DND-41 (cell line): ENCODE data around the gene PELI2.

Experiments
- ATAC-seq: fragments of 200-7000 bp; cut with Tn5 transposase; 3 replicates; pipeline ENCODE4 v1.9.1; 2021; ENCODE audit warnings: low read depth; ENCODE audit not compliant: insufficient read depth
- DNase-seq: peaks from one replicate; pipeline ENCODE4 v3.0.0-alpha.2; 2020
- H2AFZ ChIP-seq: 2 replicates; pipeline ENCODE4 v1.6.0; 2012; ENCODE audit warnings: low read depth, low read length
- H3K27ac ChIP-seq: 2 replicates; pipeline ENCODE4 v1.5.1; 2012; ENCODE audit warnings: low read length, inconsistent platforms
- H3K27me3 ChIP-seq: fragments of 200-600 bp; sonication (generic); 2 replicates; pipeline ENCODE4 v1.6.0; 2012; ENCODE audit warnings: low read length, mild to moderate bottlenecking, inconsistent platforms; ENCODE audit not compliant: insufficient read depth, poor library complexity
- H3K36me3 ChIP-seq: 2 replicates; pipeline ENCODE4 v1.5.1; 2012; ENCODE audit warnings: low read length, inconsistent platforms; ENCODE audit not compliant: insufficient read depth
- H3K4me1 ChIP-seq: 2 replicates; pipeline ENCODE4 v1.5.1; 2012; ENCODE audit warnings: mild to moderate bottlenecking, low read length; ENCODE audit not compliant: insufficient read depth
- H3K4me2 ChIP-seq: 2 replicates; pipeline ENCODE4 v1.6.0; 2012; ENCODE audit warnings: mild to moderate bottlenecking, moderate library complexity, low read length, inconsistent platforms; ENCODE audit not compliant: insufficient read depth
- H3K4me3 ChIP-seq, 2 experiments: fragments of 200-600 bp in 1 of 2; shearing (Covaris generic) in 1 of 2; 2 replicates each; pipeline ENCODE4 v1.5.1; 2012 to 2016; ENCODE audit warnings: inconsistent platforms in 2 of 2, low read length in 2 of 2, mild to moderate bottlenecking in 2 of 2, low read depth in 1 of 2, moderate library complexity in 1 of 2
- H3K79me2 ChIP-seq: 2 replicates; pipeline ENCODE4 v1.6.0; 2012; ENCODE audit warnings: low read length, inconsistent platforms; ENCODE audit not compliant: insufficient read depth
- H3K9ac ChIP-seq: 2 replicates; pipeline ENCODE4 v1.6.0; 2012; ENCODE audit warnings: low read depth, mild to moderate bottlenecking, inconsistent platforms, low read length, moderate library complexity
- H3K9me3 ChIP-seq: 2 replicates; pipeline ENCODE4 v1.5.1; 2012; ENCODE audit warnings: low read length, moderate library complexity, mild to moderate bottlenecking, inconsistent platforms; ENCODE audit not compliant: insufficient read depth, severe bottlenecking
- H4K20me1 ChIP-seq: 2 replicates; pipeline ENCODE4 v1.6.0; 2012; ENCODE audit warnings: low read length; ENCODE audit not compliant: insufficient read depth
- EZH2 ChIP-seq: IDR thresholded peaks from 3 replicates; pipeline ENCODE4 v1.6.1; 2012; ENCODE audit warnings: borderline replicate concordance, low read depth, mild to moderate bottlenecking, moderate library complexity, low read length, inconsistent platforms; ENCODE audit not compliant: severe bottlenecking
- TF ChIP-seq, protein P1 (sequence below): IDR thresholded peaks from 2 replicates; pipeline ENCODE4 v1.5.1; 2012; ENCODE audit warnings: borderline replicate concordance, low read length, moderate library complexity, mild to moderate bottlenecking; ENCODE audit not compliant: poor library complexity, severe bottlenecking; ENCODE audit errors: extremely low read depth

The PELI2 gene

DNA sequence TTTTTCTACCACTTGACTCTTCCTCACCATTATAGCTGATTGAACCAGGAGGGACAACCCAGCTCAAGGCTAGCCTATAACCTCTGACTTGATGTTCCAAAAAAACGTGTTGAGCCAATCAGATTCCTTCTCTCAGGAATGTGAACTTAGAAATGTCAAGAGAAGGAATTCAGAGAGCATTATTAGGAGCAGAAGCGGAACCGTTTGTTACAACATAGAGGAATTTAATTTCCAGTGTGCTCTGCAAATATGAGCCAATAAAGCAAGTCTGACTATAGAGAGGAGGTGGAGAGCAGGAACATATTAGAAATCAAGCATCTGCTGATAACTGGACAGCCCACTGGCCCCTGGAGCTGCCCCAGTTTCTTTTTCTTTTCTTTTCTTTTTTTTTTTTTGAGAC is 15.3 kb upstream of the PELI2 start:
- Histone ChIP-seq H2AFZ (no peak overlapping the region), H3K4me3 (no peak overlapping the region), H3K36me3 (no peaks in the 10 kb centered on the region), H3K79me2 (no peaks in the 10 kb centered on the region), H3K27ac (no peak overlapping the region), H3K4me2 (no peak overlapping the region), H4K20me1 (no peaks in the 10 kb centered on the region), H3K27me3 (no peaks in the 10 kb centered on the region), H3K9me3 (no peaks in the 10 kb centered on the region), H3K9ac (no peak overlapping the region), H3K4me1 (no peaks in the 10 kb centered on the region)
- DNase-seq (no peak), ATAC-seq (no peak)
- TF ChIP-seq, protein P1, sequence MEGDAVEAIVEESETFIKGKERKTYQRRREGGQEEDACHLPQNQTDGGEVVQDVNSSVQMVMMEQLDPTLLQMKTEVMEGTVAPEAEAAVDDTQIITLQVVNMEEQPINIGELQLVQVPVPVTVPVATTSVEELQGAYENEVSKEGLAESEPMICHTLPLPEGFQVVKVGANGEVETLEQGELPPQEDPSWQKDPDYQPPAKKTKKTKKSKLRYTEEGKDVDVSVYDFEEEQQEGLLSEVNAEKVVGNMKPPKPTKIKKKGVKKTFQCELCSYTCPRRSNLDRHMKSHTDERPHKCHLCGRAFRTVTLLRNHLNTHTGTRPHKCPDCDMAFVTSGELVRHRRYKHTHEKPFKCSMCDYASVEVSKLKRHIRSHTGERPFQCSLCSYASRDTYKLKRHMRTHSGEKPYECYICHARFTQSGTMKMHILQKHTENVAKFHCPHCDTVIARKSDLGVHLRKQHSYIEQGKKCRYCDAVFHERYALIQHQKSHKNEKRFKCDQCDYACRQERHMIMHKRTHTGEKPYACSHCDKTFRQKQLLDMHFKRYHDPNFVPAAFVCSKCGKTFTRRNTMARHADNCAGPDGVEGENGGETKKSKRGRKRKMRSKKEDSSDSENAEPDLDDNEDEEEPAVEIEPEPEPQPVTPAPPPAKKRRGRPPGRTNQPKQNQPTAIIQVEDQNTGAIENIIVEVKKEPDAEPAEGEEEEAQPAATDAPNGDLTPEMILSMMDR, result no peak
- TF ChIP-seq EZH2, result no peak

DNA sequence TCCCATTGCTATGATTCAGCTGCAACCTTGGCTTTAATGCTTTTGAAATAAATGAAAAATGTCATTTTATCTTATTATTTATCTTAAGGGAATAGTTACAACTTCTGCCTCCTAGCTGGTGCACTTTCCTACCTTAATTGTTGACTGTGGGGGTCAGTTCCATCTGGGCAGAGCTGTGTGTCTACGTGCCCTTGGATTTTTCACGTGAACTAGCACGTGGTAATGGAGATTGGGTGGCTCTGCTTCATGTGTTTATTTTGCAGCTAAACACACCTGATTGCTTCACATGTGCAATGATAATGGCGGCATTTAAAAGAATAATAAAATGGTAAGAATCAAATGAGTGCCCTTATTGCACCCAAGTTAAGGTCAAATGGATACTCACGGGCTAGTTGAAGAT is 10.6 kb upstream of the PELI2 start:
- no peak for ATAC-seq
- DNase-seq, result no peak
- no peak overlapping the region for H2AFZ ChIP-seq

DNA sequence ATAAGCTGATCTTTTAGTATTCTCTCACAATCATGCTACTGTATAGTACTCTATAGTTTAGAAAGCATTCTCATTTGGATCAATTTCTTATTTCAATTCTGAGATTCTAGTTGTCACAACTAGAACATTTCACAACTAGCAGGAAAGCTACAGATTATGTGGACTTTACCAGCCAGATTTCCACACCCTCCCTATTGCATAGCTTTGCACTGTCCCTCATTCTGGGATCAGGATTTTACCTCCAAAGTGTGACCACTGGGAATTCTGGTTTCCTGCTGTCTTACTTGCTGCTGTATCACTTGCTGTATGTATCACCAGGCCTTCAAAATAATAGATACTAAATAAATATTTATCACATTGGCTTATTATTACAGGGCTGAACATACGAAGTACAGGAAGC is 10.2 kb upstream of the PELI2 start:
- Histone ChIP-seq H4K20me1 (no peaks in the 10 kb centered on the region), H3K4me2 (no peak overlapping the region), H3K36me3 (no peaks in the 10 kb centered on the region), H2AFZ (no peak overlapping the region), H3K9ac (no peak overlapping the region), H3K27me3 (no peaks in the 10 kb centered on the region), H3K79me2 (no peaks in the 10 kb centered on the region), H3K4me1 (no peaks in the 10 kb centered on the region), H3K27ac (no peak overlapping the region), H3K9me3 (no peaks in the 10 kb centered on the region), H3K4me3 (no peak overlapping the region)
- TF ChIP-seq, protein P1, result no peak
- no peak for TF ChIP-seq EZH2
- ATAC-seq (no peak), DNase-seq (no peak)

More for the DNA sequence above, 10.6 kb upstream of the PELI2 start:
- H4K20me1 ChIP-seq, result no peaks in the 10 kb centered on the region
- H3K9ac ChIP-seq, result no peak overlapping the region
- H3K9me3 ChIP-seq, result no peaks in the 10 kb centered on the region
- H3K27me3 ChIP-seq, result no peaks in the 10 kb centered on the region
- H3K27ac ChIP-seq, result no peak overlapping the region
- no peaks in the 10 kb centered on the region for H3K36me3 ChIP-seq
- H3K79me2 ChIP-seq, result no peaks in the 10 kb centered on the region
- H3K4me3 ChIP-seq, result no peak overlapping the region
- no peak overlapping the region for H3K4me2 ChIP-seq
- TF ChIP-seq, protein P1, result no peak
- no peak for TF ChIP-seq EZH2
- no peaks in the 10 kb centered on the region for H3K4me1 ChIP-seq

- TF ChIP-seq EZH2, result no peak
- TF ChIP-seq, protein P1, result no peak
- ATAC-seq (no peak), DNase-seq (no peak)
- H3K36me3 ChIP-seq, result no peaks in the 10 kb centered on the region
- no peak overlapping the region for H3K4me3 ChIP-seq
- peaks cover 17% of the 10 kb centered on the region for H3K4me1 ChIP-seq
- no peaks in the 10 kb centered on the region for H3K9me3 ChIP-seq
- no peaks in the 10 kb centered on the region for H4K20me1 ChIP-seq
- H3K27me3 ChIP-seq, result no peaks in the 10 kb centered on the region
- H2AFZ ChIP-seq, result no peak overlapping the region
- H3K27ac ChIP-seq, result no peak overlapping the region
- H3K9ac ChIP-seq, result no peak overlapping the region
- no peaks in the 10 kb centered on the region for H3K79me2 ChIP-seq
- H3K4me2 ChIP-seq, result no peak overlapping the region
Measured at GRCh38 chr14:56112781-56113180, 5.4 kb upstream of the PELI2 start.
